Spleen (tissue), 7 donors: Measurements from ENCODE around the gene DIDO1.

Experiments used
- CTCF ChIP-seq, 11 experiments: fragments of 200-600 bp in 7 of 11; fragments of 450-650 bp in 4 of 11; sonication (generic) in 4 of 11; IDR thresholded peaks in 8 of 11; conservative IDR thresholded peaks in 3 of 11; 1 replicate in 7 of 11; 2 replicates in 4 of 11; pipeline versions ENCODE4 v1.4.0 to v1.8.0; 2016 to 2021; ENCODE audit warnings: antibody characterized with exemption in 11 of 11, inconsistent platforms in 4 of 11, mild to moderate bottlenecking in 1 of 11
- POLR2AphosphoS5 ChIP-seq, 3 donors: sonication (generic); formaldehyde crosslinking; IDR thresholded peaks; one replicate each; pipeline ENCODE4 v1.5.1; 2017; ENCODE audit warnings: antibody characterized with exemption in 3 of 3
- donor health status: DM: no; HTN: no; CAD: no; lungs with moderate emphysema.
- donor health status: DM: no; HTN: no; CAD: no.
- donor health status: DM: no; HTN: no; CAD: no.

GRCh38 chr20:62975251-62975760, 49.0 kb upstream of the DIDO1 start:
- TF ChIP-seq CTCF (IDR thresholded peaks at IDR 0.05 in 8 of 11, conservative IDR thresholded peaks at IDR 0.05 in 3 of 11) (no peak), POLR2AphosphoS5 (IDR thresholded peaks at IDR 0.05) (no peak)
